SIG-M5 treated with dmso at 0.1 percent for 504 hours (cell line): ENCODE measurements around the gene F2RL2.

Source experiments
- DNase-seq: peaks from one replicate; lab custom pipeline; 2025; ENCODE audit not compliant: unreplicated experiment; lab: John Stamatoyannopoulos, UW

The F2RL2 gene, protein sequence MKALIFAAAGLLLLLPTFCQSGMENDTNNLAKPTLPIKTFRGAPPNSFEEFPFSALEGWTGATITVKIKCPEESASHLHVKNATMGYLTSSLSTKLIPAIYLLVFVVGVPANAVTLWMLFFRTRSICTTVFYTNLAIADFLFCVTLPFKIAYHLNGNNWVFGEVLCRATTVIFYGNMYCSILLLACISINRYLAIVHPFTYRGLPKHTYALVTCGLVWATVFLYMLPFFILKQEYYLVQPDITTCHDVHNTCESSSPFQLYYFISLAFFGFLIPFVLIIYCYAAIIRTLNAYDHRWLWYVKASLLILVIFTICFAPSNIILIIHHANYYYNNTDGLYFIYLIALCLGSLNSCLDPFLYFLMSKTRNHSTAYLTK

DNA sequence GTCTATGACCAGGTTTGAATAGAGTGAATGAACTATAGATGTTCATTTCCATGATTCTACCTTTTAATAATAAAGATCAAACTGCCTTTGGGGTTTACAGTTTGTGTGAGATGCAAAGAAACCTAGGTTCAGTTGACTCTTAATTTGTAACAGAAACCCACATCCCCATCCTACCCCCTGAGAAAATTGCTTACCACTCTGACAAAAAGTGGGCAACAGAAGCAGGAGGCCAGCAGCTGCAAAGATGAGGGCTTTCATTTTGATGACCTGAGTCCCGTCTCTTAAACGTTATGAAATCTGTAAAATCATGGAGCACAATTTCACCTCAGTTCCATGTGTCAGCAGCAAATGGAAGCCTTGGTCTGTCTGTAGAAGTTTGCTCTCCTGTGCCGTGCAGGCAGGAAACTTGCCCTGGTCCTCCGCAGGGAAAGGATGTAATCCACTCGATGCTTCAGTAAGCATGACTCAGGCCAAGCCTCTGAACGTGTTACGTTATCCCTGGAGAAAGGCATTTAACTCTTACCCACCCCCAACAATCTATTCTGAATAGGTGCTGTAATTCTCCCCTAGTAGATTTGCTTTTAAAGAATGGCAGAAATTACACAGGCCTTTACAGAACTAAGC is at the start of gene F2RL2:
Gene F2RL2, minus strand, starts transcription at position 431 of the 624 bp plus-strand sequence. Its CDS starts 173 bp downstream, at position 258.
- no peak for DNase-seq

- DNase-seq, result no peak
Measured at GRCh38 chr5:76672242-76672641, 49.0 kb upstream of the F2RL2 start.

DNA sequence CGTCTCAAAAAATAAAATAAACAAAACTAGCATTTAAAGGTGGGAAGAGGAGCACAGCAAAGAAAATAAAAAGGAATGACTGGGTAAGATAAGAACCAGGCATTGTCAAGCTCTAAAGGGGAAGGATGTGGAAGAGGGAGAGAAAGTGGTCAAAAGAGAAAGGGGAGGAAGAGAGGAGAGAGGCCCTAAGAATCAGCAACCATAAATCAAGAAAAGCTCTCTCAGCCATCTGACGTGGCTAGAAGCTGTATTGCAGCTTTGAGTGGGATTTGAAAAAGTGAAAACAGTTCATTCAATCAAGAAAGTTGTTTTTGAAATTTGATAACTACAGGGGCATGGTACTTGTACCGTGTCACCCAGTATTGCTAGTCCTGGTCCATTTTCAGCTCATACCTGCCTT is 47.3 kb upstream of the F2RL2 start:
- no peak for DNase-seq

DNA sequence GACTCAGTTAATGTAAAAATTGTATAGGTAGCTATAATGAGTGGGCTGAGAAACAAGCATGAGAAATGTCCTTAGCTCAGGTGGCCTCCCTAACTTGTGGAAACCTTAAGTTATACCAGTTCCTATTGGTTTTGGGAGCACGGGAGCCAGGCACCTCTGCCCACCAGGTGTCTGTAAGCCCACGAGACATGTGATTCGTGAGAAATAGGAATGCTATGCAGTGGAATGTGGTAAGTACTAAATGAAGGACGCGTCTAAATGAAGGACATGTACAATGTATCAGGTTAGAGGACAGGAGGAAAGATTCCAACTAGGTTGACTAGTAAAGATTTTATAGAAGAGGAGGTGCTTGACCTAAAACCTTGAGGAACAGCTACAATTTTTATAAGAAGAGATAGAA is 46.0 kb upstream of the F2RL2 start:
- no peak for DNase-seq

GRCh38 chr5:76667495-76667894 is 44.3 kb upstream of the F2RL2 start:
- no peak for DNase-seq

DNA sequence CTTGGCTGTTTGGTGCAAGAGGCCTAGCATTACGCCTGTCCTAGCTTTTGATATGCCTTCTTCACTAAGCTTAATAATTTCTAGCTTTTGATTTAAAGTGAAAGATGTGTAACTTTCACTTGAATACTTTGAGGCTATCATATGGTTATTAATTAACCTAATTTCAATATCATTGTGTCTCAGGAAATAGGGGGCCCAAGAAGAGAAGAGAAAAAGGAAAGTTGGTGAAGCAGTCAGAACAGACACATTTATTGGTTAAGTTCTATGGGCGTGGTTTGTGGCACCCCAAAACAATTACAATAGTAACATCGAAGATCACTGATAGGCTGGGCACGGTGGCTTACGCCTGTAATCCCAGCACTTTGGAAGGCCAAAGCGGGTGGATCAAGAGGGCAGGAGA is 40.9 kb upstream of the F2RL2 start:
- no peak for DNase-seq

GRCh38 chr5:76663573-76663972 is 40.4 kb upstream of the F2RL2 start:
- no peak for DNase-seq

GRCh38 chr5:76662521-76662920 is 39.3 kb upstream of the F2RL2 start:
- DNase-seq, result no peak

DNA sequence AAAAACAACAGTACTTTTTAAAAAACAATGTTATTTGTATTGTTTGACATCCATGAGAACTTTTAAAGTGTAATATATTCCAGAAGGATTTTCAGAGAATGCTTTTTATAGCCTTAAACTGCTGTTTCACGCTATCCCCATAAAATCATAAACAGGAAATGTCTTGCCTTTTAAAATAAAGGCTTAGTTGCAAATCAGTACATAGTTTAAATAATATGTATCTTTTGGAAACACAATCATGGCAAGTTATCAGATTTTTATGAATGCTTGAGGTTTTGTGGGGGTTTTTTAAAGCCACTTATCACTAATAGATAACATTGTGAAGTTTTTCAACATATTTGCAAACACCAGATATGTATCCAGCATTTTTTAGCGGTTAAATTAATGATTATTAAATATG is 37.2 kb upstream of the F2RL2 start:
- DNase-seq, result no peak

GRCh38 chr5:76657683-76658311 is 34.6 kb upstream of the F2RL2 start:
- no peak for DNase-seq

GRCh38 chr5:76657091-76657490 is 33.9 kb upstream of the F2RL2 start:
- DNase-seq, result no peak

GRCh38 chr5:76652809-76653414 is 29.7 kb upstream of the F2RL2 start:
- DNase-seq, result no peak

GRCh38 chr5:76649140-76649539 is 25.9 kb upstream of the F2RL2 start:
- DNase-seq, result no peak

DNA sequence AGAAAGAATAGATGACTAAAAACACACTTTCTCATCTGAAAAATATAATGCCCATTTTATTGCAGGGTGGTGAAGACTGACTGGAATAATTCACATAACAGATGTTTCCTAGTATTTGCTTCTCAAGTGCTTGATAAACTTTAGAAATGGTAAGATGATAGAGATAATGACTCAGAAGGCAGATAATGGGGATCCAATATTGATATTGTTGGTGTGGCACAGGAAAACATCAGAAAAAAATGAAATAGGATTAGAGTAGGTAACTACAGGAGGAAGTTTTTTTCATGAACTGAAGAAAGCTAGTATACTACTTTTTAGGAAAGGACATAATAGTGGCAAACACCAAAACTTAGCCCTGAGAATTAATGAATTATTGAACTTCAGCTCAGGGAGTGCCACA is 20.2 kb upstream of the F2RL2 start:
- no peak for DNase-seq

- DNase-seq, result no peak
Measured at GRCh38 chr5:76642390-76643040, 19.3 kb upstream of the F2RL2 start.

DNA sequence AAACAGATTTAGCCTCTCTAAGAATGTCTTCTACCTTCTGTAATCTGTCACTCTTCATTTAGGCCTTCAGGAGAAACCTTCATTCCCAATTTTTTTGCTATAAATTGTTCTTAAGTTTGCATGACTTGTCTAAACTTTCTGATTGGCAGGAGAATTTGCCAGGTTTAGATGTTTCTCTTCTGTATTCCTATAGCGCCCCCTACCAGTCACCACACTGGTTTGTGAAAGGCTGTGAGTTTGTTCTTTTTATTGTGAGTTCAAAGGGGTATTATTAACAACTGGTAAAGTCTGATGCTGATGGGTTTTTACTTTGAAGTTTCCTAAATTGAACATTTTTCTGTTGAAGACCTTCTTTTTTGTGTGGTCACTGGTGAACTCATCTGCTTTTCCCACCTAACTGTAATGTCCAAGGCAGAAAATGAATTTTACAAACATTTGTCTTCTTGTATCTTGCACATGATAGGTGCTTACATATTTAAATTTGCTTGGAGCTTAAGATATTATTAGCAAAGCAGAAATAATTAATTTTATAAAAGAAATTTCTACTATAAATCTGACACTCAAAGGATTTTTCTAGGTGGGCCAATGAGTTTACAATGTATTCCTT is 18.4 kb upstream of the F2RL2 start:
- peak; percentile 56 for DNase-seq

DNA sequence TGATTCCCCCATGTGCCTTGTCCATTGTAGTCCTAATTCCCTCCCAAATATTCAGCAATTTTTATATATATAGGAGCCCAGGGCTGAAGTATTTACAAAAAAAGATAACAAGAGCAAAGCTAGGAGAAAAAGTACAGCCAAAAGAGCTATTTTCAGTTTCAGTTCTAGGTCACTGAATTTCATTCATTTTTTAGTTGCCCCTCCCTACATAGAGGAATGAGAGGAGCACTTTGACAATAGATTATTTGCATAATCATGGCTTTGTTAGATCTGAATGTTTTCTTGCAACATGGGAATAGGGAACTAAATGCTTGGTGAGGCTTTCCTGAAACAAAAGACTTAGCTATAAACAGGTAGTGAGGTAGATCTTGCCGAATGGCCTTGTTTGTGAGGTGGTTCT is 15.3 kb upstream of the F2RL2 start:
- no peak for DNase-seq

- DNase-seq, result no peak
Measured at GRCh38 chr5:76637490-76637889, 14.3 kb upstream of the F2RL2 start.

DNA sequence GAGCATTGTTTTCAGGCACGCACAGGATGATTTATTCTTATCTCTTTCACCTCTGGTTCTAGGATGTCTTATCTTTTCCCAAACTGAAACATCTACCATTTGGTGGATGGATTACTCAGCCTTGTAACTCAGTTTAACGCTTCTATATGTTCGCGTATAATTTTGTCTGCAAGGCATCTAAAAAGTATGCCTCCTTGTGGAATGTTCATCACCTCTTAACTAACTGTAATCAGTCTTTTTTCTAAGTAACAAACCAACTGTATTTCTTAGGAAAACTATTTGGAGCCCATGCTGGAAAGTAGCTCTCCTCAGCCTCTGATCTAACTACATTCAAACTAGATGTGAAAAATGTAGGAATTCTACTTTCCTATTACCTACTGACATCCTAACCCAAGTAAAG is 11.5 kb upstream of the F2RL2 start:
- DNase-seq, result no peak

- no peak for DNase-seq
Measured at GRCh38 chr5:76626738-76627137, 3.5 kb upstream of the F2RL2 start.
